ENCODE results near the gene MAML3. TPM values are rescaled to one million over a fixed set of nuclear protein-coding genes. Genes with fewer than 3 reads are reported as not detected.

The MAML3 gene
- total RNA-seq, 1 experiment from 2014 or later = 12.1 TPM

GRCh38 chr4:140088323-140088967 is 65.5 kb downstream of the MAML3 start:
- BruUV-seq (replicated peaks) = no TSS peak
- no peak for DNase-seq
- no peaks in the 10 kb centered on the region for H3K9me3 ChIP-seq
- H3K27ac Mint-ChIP-seq (ENCODE audit: unreplicated experiment) = peak overlapping the region; percentile 50
- no peaks in the 10 kb centered on the region for H3K9me3 Mint-ChIP-seq (ENCODE audit: unreplicated experiment)
- ChIA-PET CTCF (interaction anchor here (0.8 to 1.1 kb wide), 2 partner anchors 36 to 39 kb away, joined by 3 read pairs; no protein-coding TSS in a partner anchor), POLR2A (no interaction called here)
- no peaks in the 10 kb centered on the region for H3K36me3 ChIP-seq (ENCODE audit: control insufficient read depth, insufficient read depth, low read length)
- H3K36me3 Mint-ChIP-seq (ENCODE audit: insufficient read depth, unreplicated experiment) = peaks cover 6% of the 10 kb centered on the region
- no peaks in the 10 kb centered on the region for H3K27me3 Mint-ChIP-seq (ENCODE audit: insufficient read depth, unreplicated experiment)
- H3K4me1 ChIP-seq = peaks cover 73% of the 10 kb centered on the region
- intact Hi-C loops (cut with micrococcal nuclease; ENCODE audit: unreplicated experiment) = loop anchor here (2.0 to 5.0 kb wide), 4 partner anchors 22 to 66 kb away; no protein-coding TSS in a partner anchor
- H3K4me1 Mint-ChIP-seq (ENCODE audit: low read depth, unreplicated experiment) = peaks cover 61% of the 10 kb centered on the region
- TF ChIP-seq CTCF (IDR thresholded peaks at IDR 0.05; ENCODE audit: insufficient read depth in 1 of 2, low read depth in 1 of 2, low read length in 1 of 2, severe bottlenecking in 1 of 2, unreplicated experiment in 1 of 2) = no peak
- no peaks in the 10 kb centered on the region for H3K27me3 ChIP-seq (replicated peaks; ENCODE audit: control insufficient read depth, insufficient read depth, low read length)
- no peak overlapping the region for H3K4me3 ChIP-seq (ENCODE audit: low read depth, low read length)
- H3K4me3 Mint-ChIP-seq (ENCODE audit: unreplicated experiment) = no peak overlapping the region

GRCh38 chr4:140085881-140086280 is 68.1 kb downstream of the MAML3 start:
- POLR2A ChIA-PET = interaction anchor here (1.0 kb wide), 1 partner anchor 66 kb away, joined by 5 read pairs; no protein-coding TSS in a partner anchor
- BruUV-seq (replicated peaks) = no TSS peak

More at GRCh38 chr4:140085881-140086280, 68.1 kb downstream of the MAML3 start:
- Histone ChIP-seq H3K4me1 (peaks cover 68% of the 10 kb centered on the region), H3K36me3 (ENCODE audit: control insufficient read depth, insufficient read depth, low read length) (no peaks in the 10 kb centered on the region), H3K4me3 (ENCODE audit: low read depth, low read length) (no peak overlapping the region), H3K27me3 (replicated peaks; ENCODE audit: control insufficient read depth, insufficient read depth, low read length) (no peaks in the 10 kb centered on the region), H3K9me3 (no peaks in the 10 kb centered on the region)
- intact Hi-C loops (cut with micrococcal nuclease; ENCODE audit: unreplicated experiment) = loop anchor here (1.0 to 5.0 kb wide), 7 partner anchors 15 to 65 kb away; no protein-coding TSS in a partner anchor
- H3K4me3 Mint-ChIP-seq (ENCODE audit: unreplicated experiment) = peak overlapping the region; percentile 56
- no peaks in the 10 kb centered on the region for H3K9me3 Mint-ChIP-seq (ENCODE audit: unreplicated experiment)
- peaks cover 6% of the 10 kb centered on the region for H3K36me3 Mint-ChIP-seq (ENCODE audit: insufficient read depth, unreplicated experiment)
- no peaks in the 10 kb centered on the region for H3K27me3 Mint-ChIP-seq (ENCODE audit: insufficient read depth, unreplicated experiment)
- CTCF ChIA-PET = interaction anchor here (1.5 kb wide), 1 partner anchor 37 kb away, joined by 3 read pairs; no protein-coding TSS in a partner anchor
- TF ChIP-seq CTCF (IDR thresholded peaks at IDR 0.05; ENCODE audit: insufficient read depth in 1 of 2, low read depth in 1 of 2, low read length in 1 of 2, severe bottlenecking in 1 of 2, unreplicated experiment in 1 of 2) = no peak
- H3K27ac Mint-ChIP-seq (ENCODE audit: unreplicated experiment) = peak overlapping the region; percentile 82
- peaks cover 73% of the 10 kb centered on the region for H3K4me1 Mint-ChIP-seq (ENCODE audit: low read depth, unreplicated experiment)
- no peak for DNase-seq

Measured in Caco-2 (cell line).